Thyroid gland (tissue), 4 donors: Measurements from ENCODE around the gene WFDC2.

Source experiments
- CTCF ChIP-seq, 6 experiments: fragments of 200-600 bp in 3 of 6; fragments of 450-650 bp in 3 of 6; sonication (generic) in 3 of 6; IDR thresholded peaks; one replicate each; pipeline ENCODE4 v1.5.1; 2016 to 2019; ENCODE audit warnings: antibody characterized with exemption in 6 of 6, mild to moderate bottlenecking in 2 of 6, inconsistent platforms in 1 of 6, moderate library complexity in 1 of 6
- POLR2A ChIP-seq, 2 donors: fragments of 450-650 bp; IDR thresholded peaks; one replicate each; pipeline ENCODE4 v1.6.1; 2017; ENCODE audit warnings: antibody characterized with exemption in 2 of 2, mild to moderate bottlenecking in 2 of 2, moderate library complexity in 1 of 2

- TF ChIP-seq CTCF (IDR thresholded peaks at IDR 0.05) (no peak), POLR2A (IDR thresholded peaks at IDR 0.05) (no peak)
Measured at GRCh38 chr20:45440891-45441685, 28.5 kb upstream of the WFDC2 start.
